Activated B cell treated with CpG ODN at 0.5 μM for 24 hours (primary cell): ENCODE data around the gene HES1. TPM values are rescaled to one million over a fixed set of nuclear protein-coding genes. Genes with fewer than 3 reads are reported as not detected.
A peak's percentile ranks its signal among the peaks of the same experiment; 100 is the strongest.

ENCODE experiments used
- ATAC-seq: fragments of 200-7000 bp; cut with Tn5 transposase; one replicate; pipeline ENCODE4 v1.10.0; 2021; ENCODE audit warnings: low read depth, mild to moderate bottlenecking, moderate library complexity
- CTCF ChIA-PET: fragments of 350-600 bp; sonication (Branson Sonifier 250); formaldehyde crosslinking; loops from one replicate; lab custom pipeline; 2021; ENCODE audit warnings: antibody characterized with exemption; lab: Charles Lee
- POLR2A ChIA-PET: fragments of 350-600 bp; sonication (Branson Sonifier 250); formaldehyde crosslinking; loops from one replicate; lab custom pipeline; 2021; ENCODE audit warnings: antibody characterized with exemption; lab: Charles Lee
- DNase-seq: peaks from one replicate; pipeline ENCODE4 v3.0.0; 2022
- H3K27ac Mint-ChIP-seq: one replicate; pipeline ENCODE4 v1.8.0; 2020; ENCODE audit warnings: mixed read lengths
- H3K27me3 Mint-ChIP-seq: one replicate; pipeline ENCODE4 v1.8.0; 2021; ENCODE audit warnings: mixed read lengths
- H3K36me3 Mint-ChIP-seq: one replicate; pipeline ENCODE4 v1.8.0; 2021; ENCODE audit warnings: low read depth, mixed read lengths
- H3K4me1 Mint-ChIP-seq: one replicate; pipeline ENCODE4 v1.8.0; 2021; ENCODE audit warnings: mixed read lengths
- H3K4me3 Mint-ChIP-seq: one replicate; pipeline ENCODE4 v1.8.0; 2020; ENCODE audit warnings: mild to moderate bottlenecking, mixed read lengths
- H3K9me3 Mint-ChIP-seq: one replicate; pipeline ENCODE4 v1.8.0; 2020; ENCODE audit warnings: mixed read lengths
- intact Hi-C: fragments of 100-400 bp; cut with micrococcal nuclease; formaldehyde crosslinking; loops from one replicate; pipeline ENCODE4 v1.15.1; 2024
- total RNA-seq: library from RNA; stranded (reverse); gene quantifications from 2 replicates; pipeline ENCODE4 v1.2.3, GENCODE V29; 2022
- TF ChIP-seq, protein P1 (sequence below): fragments of 200-600 bp; IDR thresholded peaks from one replicate; pipeline ENCODE4 v1.8.0; 2022; ENCODE audit warnings: antibody characterized with exemption, mild to moderate bottlenecking

The HES1 gene
- total RNA-seq, 1 donor from 2014 or later = 5.9 TPM

DNA sequence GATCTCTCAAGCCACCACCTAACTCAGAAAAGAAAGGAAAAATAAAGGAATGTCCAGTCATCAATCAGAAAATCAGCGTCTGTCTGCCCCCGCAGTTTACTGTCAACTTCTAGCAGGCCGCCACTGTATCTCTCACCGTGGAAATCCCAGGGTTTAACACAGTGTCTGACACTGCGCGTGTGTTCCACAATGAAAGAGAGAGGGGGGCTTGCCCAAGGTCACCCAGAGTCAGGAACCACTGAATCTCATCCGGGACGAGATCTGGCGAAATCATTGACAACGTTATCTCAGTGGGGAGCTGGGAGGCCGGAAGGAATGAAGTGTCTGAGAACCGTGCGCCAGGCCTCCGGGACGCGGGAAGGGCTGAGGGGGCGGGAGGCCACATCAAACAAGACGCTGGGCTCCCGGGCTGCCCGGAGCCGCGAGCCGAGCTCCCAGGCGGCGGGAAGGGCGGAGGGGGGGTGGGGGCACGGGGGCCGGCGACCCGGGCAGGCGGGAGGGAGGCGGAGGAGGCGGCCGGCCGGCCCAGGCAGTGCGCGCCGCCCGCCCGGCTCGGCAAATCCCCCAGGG lies 2.2 kb upstream of the HES1 start:
- Mint-ChIP-seq H3K27ac (peak overlapping the region; percentile 97), H3K4me3 (peak overlapping the region; percentile 87), H3K36me3 (peaks cover 4% of the 10 kb centered on the region), H3K27me3 (peaks cover 1% of the 10 kb centered on the region), H3K4me1 (peaks cover 70% of the 10 kb centered on the region), H3K9me3 (no peaks in the 10 kb centered on the region)
- no peak for ATAC-seq
- CTCF ChIA-PET = interaction anchor here (1.5 to 6.8 kb wide), 3 partner anchors 30 to 182 kb away, joined by 3 to 44 read pairs (median 43); no protein-coding TSS in a partner anchor
- POLR2A ChIA-PET = interaction anchor here (0.7 to 15.3 kb wide), 7 partner anchors 28 to 173 kb away, joined by 3 to 465 read pairs (median 4); no protein-coding TSS in a partner anchor
- TF ChIP-seq, protein P1, sequence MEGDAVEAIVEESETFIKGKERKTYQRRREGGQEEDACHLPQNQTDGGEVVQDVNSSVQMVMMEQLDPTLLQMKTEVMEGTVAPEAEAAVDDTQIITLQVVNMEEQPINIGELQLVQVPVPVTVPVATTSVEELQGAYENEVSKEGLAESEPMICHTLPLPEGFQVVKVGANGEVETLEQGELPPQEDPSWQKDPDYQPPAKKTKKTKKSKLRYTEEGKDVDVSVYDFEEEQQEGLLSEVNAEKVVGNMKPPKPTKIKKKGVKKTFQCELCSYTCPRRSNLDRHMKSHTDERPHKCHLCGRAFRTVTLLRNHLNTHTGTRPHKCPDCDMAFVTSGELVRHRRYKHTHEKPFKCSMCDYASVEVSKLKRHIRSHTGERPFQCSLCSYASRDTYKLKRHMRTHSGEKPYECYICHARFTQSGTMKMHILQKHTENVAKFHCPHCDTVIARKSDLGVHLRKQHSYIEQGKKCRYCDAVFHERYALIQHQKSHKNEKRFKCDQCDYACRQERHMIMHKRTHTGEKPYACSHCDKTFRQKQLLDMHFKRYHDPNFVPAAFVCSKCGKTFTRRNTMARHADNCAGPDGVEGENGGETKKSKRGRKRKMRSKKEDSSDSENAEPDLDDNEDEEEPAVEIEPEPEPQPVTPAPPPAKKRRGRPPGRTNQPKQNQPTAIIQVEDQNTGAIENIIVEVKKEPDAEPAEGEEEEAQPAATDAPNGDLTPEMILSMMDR = no peak
- peak; percentile 53 for DNase-seq
- intact Hi-C loops = loop anchor here (5.0 to 10.0 kb wide), 3 partner anchors 351 to 449 kb away; partner anchors contain the start of gene ATP13A3

- ATAC-seq = peak; percentile 11
- H3K27ac Mint-ChIP-seq = peak overlapping the region; percentile 96
- CTCF ChIA-PET = interaction anchor here (1.2 to 6.8 kb wide), 7 partner anchors 25 to 441 kb away, joined by 3 to 62 read pairs (median 9); no protein-coding TSS in a partner anchor
- H3K9me3 Mint-ChIP-seq = no peaks in the 10 kb centered on the region
- peak overlapping the region; percentile 92 for H3K4me3 Mint-ChIP-seq
- peak; percentile 74 for DNase-seq
- peaks cover 1% of the 10 kb centered on the region for H3K27me3 Mint-ChIP-seq
- H3K36me3 Mint-ChIP-seq = peaks cover 4% of the 10 kb centered on the region
- peaks cover 75% of the 10 kb centered on the region for H3K4me1 Mint-ChIP-seq
- POLR2A ChIA-PET = interaction anchor here (0.8 to 15.3 kb wide), 15 partner anchors 29 to 557 kb away, joined by 3 to 465 read pairs (median 6); no protein-coding TSS in a partner anchor
- intact Hi-C loops = loop anchor here (5.0 to 10.0 kb wide), 3 partner anchors 351 to 448 kb away; partner anchors contain the start of gene ATP13A3
- TF ChIP-seq, protein P1 = no peak
Measured at GRCh38 chr3:194134231-194134756, 1.7 kb upstream of the HES1 start.

- POLR2A ChIA-PET = interaction anchor here (0.7 to 15.3 kb wide), 17 partner anchors 10 to 557 kb away, joined by 3 to 465 read pairs (median 4); no protein-coding TSS in a partner anchor
- Mint-ChIP-seq H3K4me3 (peak overlapping the region; percentile 92), H3K27me3 (peaks cover 1% of the 10 kb centered on the region), H3K27ac (peak overlapping the region; percentile 96), H3K9me3 (no peaks in the 10 kb centered on the region), H3K36me3 (peaks cover 4% of the 10 kb centered on the region), H3K4me1 (peaks cover 78% of the 10 kb centered on the region)
- TF ChIP-seq, protein P1 = no peak
- DNase-seq (peak; percentile 82), ATAC-seq (peak; percentile 37)
- intact Hi-C loops = loop anchor here (1.0 to 10.0 kb wide), 11 partner anchors 31 to 1772 kb away; partner anchors contain the start of genes ATP13A3, OPA1 and TNK2
- CTCF ChIA-PET = interaction anchor here (0.9 to 6.8 kb wide), 9 partner anchors 26 to 441 kb away, joined by 3 to 62 read pairs (median 7); no protein-coding TSS in a partner anchor
Measured at GRCh38 chr3:194134757-194135515, 1.0 kb upstream of the HES1 start.

DNA sequence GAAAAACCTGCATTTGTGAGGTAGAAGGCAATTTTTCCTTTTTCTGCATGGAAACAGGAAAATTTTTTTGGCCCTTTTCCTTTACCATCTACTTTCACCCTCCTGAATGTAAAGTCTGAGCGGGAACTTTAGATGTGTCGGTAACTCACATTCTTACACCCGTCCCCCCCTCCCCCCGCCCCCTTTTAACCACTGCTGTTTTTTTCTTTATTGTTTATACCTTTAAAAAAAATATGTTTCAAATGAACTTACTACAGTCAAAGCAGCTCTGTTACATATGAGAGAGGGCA lies 487 bp upstream of the HES1 start:
- ChIA-PET POLR2A (interaction anchor here (0.7 to 15.3 kb wide), 16 partner anchors 11 to 556 kb away, joined by 3 to 465 read pairs (median 6); no protein-coding TSS in a partner anchor), CTCF (interaction anchor here (0.9 to 6.8 kb wide), 10 partner anchors 26 to 470 kb away, joined by 3 to 62 read pairs (median 9); no protein-coding TSS in a partner anchor)
- no peak for ATAC-seq
- peaks cover 4% of the 10 kb centered on the region for H3K36me3 Mint-ChIP-seq
- intact Hi-C loops = loop anchor here (1.0 to 10.0 kb wide), 10 partner anchors 31 to 1772 kb away; partner anchors contain the start of genes ATP13A3, OPA1 and TNK2
- peaks cover 1% of the 10 kb centered on the region for H3K27me3 Mint-ChIP-seq
- H3K27ac Mint-ChIP-seq = peak overlapping the region; percentile 96
- H3K9me3 Mint-ChIP-seq = no peaks in the 10 kb centered on the region
- TF ChIP-seq, protein P1 = no peak
- H3K4me1 Mint-ChIP-seq = peaks cover 78% of the 10 kb centered on the region
- peak overlapping the region; percentile 92 for H3K4me3 Mint-ChIP-seq
- no peak for DNase-seq
